Dendritic cell treated with granulocyte-macrophage colony-stimulating factor and Interleukin-4, amounts not matched to agents 40 ng/mL and 50 ng/mL, for 4 days (primary cell): ENCODE results near the gene GGCX.

Source experiments
- H3K27ac Mint-ChIP-seq: one replicate; pipeline ENCODE4 v1.8.0; 2022; ENCODE audit warnings: mild to moderate bottlenecking, mixed read lengths
- H3K27me3 Mint-ChIP-seq: one replicate; pipeline ENCODE4 v1.8.0; 2022; ENCODE audit warnings: mild to moderate bottlenecking, mixed read lengths
- H3K36me3 Mint-ChIP-seq: one replicate; pipeline ENCODE4 v1.8.0; 2022; ENCODE audit warnings: low read depth, mixed read lengths
- H3K4me1 Mint-ChIP-seq: one replicate; pipeline ENCODE4 v1.8.0; 2022; ENCODE audit warnings: low read depth, mixed read lengths
- H3K4me3 Mint-ChIP-seq: one replicate; pipeline ENCODE4 v1.8.0; 2022; ENCODE audit warnings: mild to moderate bottlenecking, moderate library complexity, mixed read lengths
- H3K9me3 Mint-ChIP-seq: one replicate; pipeline ENCODE4 v1.8.0; 2022; ENCODE audit warnings: mixed read lengths
- intact Hi-C: fragments of 100-400 bp; cut with micrococcal nuclease; formaldehyde crosslinking; loops from one replicate; pipeline ENCODE4 v1.15.0; 2022

The GGCX gene

GRCh38 chr2:85537600-85538506 lies 23.4 kb downstream of the GGCX start:
- H3K4me3 Mint-ChIP-seq: peak overlapping the region; percentile 96
- H3K27ac Mint-ChIP-seq: peak overlapping the region; percentile 99
- peaks cover 50% of the 10 kb centered on the region for H3K4me1 Mint-ChIP-seq
- no peaks in the 10 kb centered on the region for H3K9me3 Mint-ChIP-seq
- H3K27me3 Mint-ChIP-seq: no peaks in the 10 kb centered on the region
- intact Hi-C loops: loop anchor here (2.0 to 5.0 kb wide), 2 partner anchors 36 to 99 kb away; no protein-coding TSS in a partner anchor
- peaks cover 60% of the 10 kb centered on the region for H3K36me3 Mint-ChIP-seq

- intact Hi-C loops: loop anchor here (5.0 kb wide), 1 partner anchor 34 kb away; no protein-coding TSS in a partner anchor
- Mint-ChIP-seq H3K36me3 (peaks cover 46% of the 10 kb centered on the region), H3K4me3 (no peak overlapping the region), H3K9me3 (no peaks in the 10 kb centered on the region), H3K4me1 (peaks cover 36% of the 10 kb centered on the region), H3K27me3 (no peaks in the 10 kb centered on the region), H3K27ac (peak overlapping the region; percentile 59)
Observed at GRCh38 chr2:85536479-85536878, 24.8 kb downstream of the GGCX start.

- Mint-ChIP-seq H3K4me1 (peaks cover 33% of the 10 kb centered on the region), H3K36me3 (peaks cover 30% of the 10 kb centered on the region), H3K27me3 (no peaks in the 10 kb centered on the region), H3K9me3 (no peaks in the 10 kb centered on the region), H3K4me3 (peak overlapping the region; percentile 9), H3K27ac (peak overlapping the region; percentile 59)
- intact Hi-C loops: loop anchor here (5.0 kb wide), 1 partner anchor 33 kb away; no protein-coding TSS in a partner anchor
Observed at GRCh38 chr2:85534881-85535280, 26.4 kb downstream of the GGCX start.

GRCh38 chr2:85534099-85534498 lies 27.2 kb downstream of the GGCX start:
- intact Hi-C loops: no loop called here
- H3K36me3 Mint-ChIP-seq: peaks cover 23% of the 10 kb centered on the region
- peaks cover 33% of the 10 kb centered on the region for H3K4me1 Mint-ChIP-seq
- H3K9me3 Mint-ChIP-seq: no peaks in the 10 kb centered on the region
- no peak overlapping the region for H3K4me3 Mint-ChIP-seq
- peak overlapping the region; percentile 59 for H3K27ac Mint-ChIP-seq
- H3K27me3 Mint-ChIP-seq: no peaks in the 10 kb centered on the region

GRCh38 chr2:85531589-85531988 lies 29.7 kb downstream of the GGCX start:
- Mint-ChIP-seq H3K4me3 (no peak overlapping the region), H3K36me3 (peaks cover 6% of the 10 kb centered on the region), H3K9me3 (no peaks in the 10 kb centered on the region), H3K27me3 (no peaks in the 10 kb centered on the region), H3K4me1 (peaks cover 30% of the 10 kb centered on the region), H3K27ac (no peak overlapping the region)
- intact Hi-C loops: no loop called here

- no peaks in the 10 kb centered on the region for H3K27me3 Mint-ChIP-seq
- H3K9me3 Mint-ChIP-seq: no peaks in the 10 kb centered on the region
- peaks cover 26% of the 10 kb centered on the region for H3K4me1 Mint-ChIP-seq
- intact Hi-C loops: no loop called here
- no peak overlapping the region for H3K27ac Mint-ChIP-seq
- H3K36me3 Mint-ChIP-seq: no peaks in the 10 kb centered on the region
- no peak overlapping the region for H3K4me3 Mint-ChIP-seq
Observed at GRCh38 chr2:85529809-85530208, 31.5 kb downstream of the GGCX start.

- no peak overlapping the region for H3K27ac Mint-ChIP-seq
- H3K27me3 Mint-ChIP-seq: no peaks in the 10 kb centered on the region
- H3K4me3 Mint-ChIP-seq: no peak overlapping the region
- H3K4me1 Mint-ChIP-seq: peaks cover 33% of the 10 kb centered on the region
- no peaks in the 10 kb centered on the region for H3K9me3 Mint-ChIP-seq
- intact Hi-C loops: no loop called here
- H3K36me3 Mint-ChIP-seq: no peaks in the 10 kb centered on the region
Observed at GRCh38 chr2:85528355-85528754, 32.9 kb downstream of the GGCX start.

- H3K4me1 Mint-ChIP-seq: peaks cover 38% of the 10 kb centered on the region
- no peak overlapping the region for H3K27ac Mint-ChIP-seq
- H3K9me3 Mint-ChIP-seq: no peaks in the 10 kb centered on the region
- no peak overlapping the region for H3K4me3 Mint-ChIP-seq
- H3K36me3 Mint-ChIP-seq: no peaks in the 10 kb centered on the region
- no peaks in the 10 kb centered on the region for H3K27me3 Mint-ChIP-seq
- intact Hi-C loops: no loop called here
Observed at GRCh38 chr2:85527787-85528186, 33.5 kb downstream of the GGCX start.

- H3K36me3 Mint-ChIP-seq: no peaks in the 10 kb centered on the region
- intact Hi-C loops: no loop called here
- H3K27ac Mint-ChIP-seq: peak overlapping the region; percentile 87
- H3K9me3 Mint-ChIP-seq: no peaks in the 10 kb centered on the region
- peak overlapping the region; percentile 39 for H3K4me3 Mint-ChIP-seq
- H3K4me1 Mint-ChIP-seq: peaks cover 39% of the 10 kb centered on the region
- no peaks in the 10 kb centered on the region for H3K27me3 Mint-ChIP-seq
Observed at GRCh38 chr2:85525567-85525966, 35.7 kb downstream of the GGCX start.

- intact Hi-C loops: no loop called here
- H3K36me3 Mint-ChIP-seq: no peaks in the 10 kb centered on the region
- peaks cover 39% of the 10 kb centered on the region for H3K4me1 Mint-ChIP-seq
- H3K4me3 Mint-ChIP-seq: no peak overlapping the region
- peak overlapping the region; percentile 87 for H3K27ac Mint-ChIP-seq
- H3K27me3 Mint-ChIP-seq: no peaks in the 10 kb centered on the region
- H3K9me3 Mint-ChIP-seq: no peaks in the 10 kb centered on the region
Observed at GRCh38 chr2:85525029-85525428, 36.3 kb downstream of the GGCX start.

GRCh38 chr2:85524336-85524908 lies 36.9 kb downstream of the GGCX start:
- peaks cover 39% of the 10 kb centered on the region for H3K4me1 Mint-ChIP-seq
- H3K27ac Mint-ChIP-seq: peak overlapping the region; percentile 87
- intact Hi-C loops: loop anchor here (5.0 kb wide), 1 partner anchor 77 kb away; no protein-coding TSS in a partner anchor

GRCh38 chr2:85523903-85524335 lies 37.4 kb downstream of the GGCX start:
- Mint-ChIP-seq H3K9me3 (no peaks in the 10 kb centered on the region), H3K4me1 (peaks cover 39% of the 10 kb centered on the region), H3K36me3 (no peaks in the 10 kb centered on the region), H3K4me3 (peak overlapping the region; percentile 20), H3K27ac (peak overlapping the region; percentile 87), H3K27me3 (no peaks in the 10 kb centered on the region)
- intact Hi-C loops: loop anchor here (5.0 kb wide), 1 partner anchor 77 kb away; no protein-coding TSS in a partner anchor

More at GRCh38 chr2:85524336-85524908, 36.9 kb downstream of the GGCX start:
- Mint-ChIP-seq H3K4me3 (peak overlapping the region; percentile 30), H3K9me3 (no peaks in the 10 kb centered on the region), H3K27me3 (no peaks in the 10 kb centered on the region), H3K36me3 (no peaks in the 10 kb centered on the region)

GRCh38 chr2:85523062-85523902 lies 38.0 kb downstream of the GGCX start:
- H3K27me3 Mint-ChIP-seq: no peaks in the 10 kb centered on the region
- no peaks in the 10 kb centered on the region for H3K9me3 Mint-ChIP-seq
- intact Hi-C loops: loop anchor here (5.0 kb wide), 1 partner anchor 76 kb away; no protein-coding TSS in a partner anchor
- peak overlapping the region; percentile 87 for H3K27ac Mint-ChIP-seq
- peak overlapping the region; percentile 20 for H3K4me3 Mint-ChIP-seq
- peaks cover 45% of the 10 kb centered on the region for H3K4me1 Mint-ChIP-seq
- H3K36me3 Mint-ChIP-seq: no peaks in the 10 kb centered on the region
